Measurements from ENCODE around the gene ABO. TPM values are rescaled to one million over a fixed set of nuclear protein-coding genes. Genes with fewer than 3 reads are reported as not detected.

ABO gene
- total and polyA plus RNA-seq, 9 of the 15 experiments (the other 6 are each of a cell fraction or from before 2014, with no cell fraction given) = 5.0 to 21.9 (median 11.9) TPM

DNA sequence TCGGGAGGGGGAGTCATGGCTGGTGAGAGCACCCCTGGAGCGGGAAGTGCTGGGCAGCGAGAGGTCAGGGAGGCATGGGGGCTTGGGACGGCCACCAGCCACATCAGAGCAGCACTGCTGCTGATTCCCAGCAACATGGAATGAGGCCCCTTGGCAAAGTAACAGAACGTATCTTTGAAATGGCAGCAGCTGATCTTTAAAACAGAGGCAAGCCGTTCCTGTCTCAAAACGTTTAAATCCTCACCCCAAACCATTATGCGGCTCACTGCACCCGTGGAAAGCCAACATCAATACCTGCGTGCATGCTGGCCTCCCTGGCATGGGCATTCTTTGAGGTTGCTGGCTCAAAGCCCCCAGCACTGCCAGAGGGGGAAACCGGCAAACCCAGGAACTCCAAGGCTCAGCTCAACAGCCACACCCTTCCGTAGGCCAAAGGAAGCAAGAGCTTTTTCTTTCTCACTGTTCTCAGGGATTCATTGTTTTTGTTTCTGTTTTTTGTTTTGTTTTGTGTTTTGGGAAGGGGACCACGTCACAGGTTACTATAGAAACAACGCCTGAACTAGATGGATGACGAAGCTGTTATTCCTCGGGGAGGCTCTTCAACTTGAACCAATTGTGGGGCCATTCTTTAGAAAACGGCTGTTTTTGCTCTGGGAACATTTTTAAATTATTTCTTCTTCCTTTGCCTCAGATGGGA, 37.8 kb downstream of the ABO start:
- H3K9ac ChIP-seq (ENCODE audit: insufficient read depth in 1 of 2, low read depth in 2 of 2, low read length in 2 of 2) = peak overlapping the region in 1 of 2 experiments; percentile 47; a peak in 2 of 4 replicates
- H3K4me3 ChIP-seq = no peak overlapping the region
- ChIA-PET POLR2A (interaction anchor here (1.8 to 2.4 kb wide), 2 partner anchors 10 to 12 kb away, joined by 9 to 12 read pairs; no protein-coding TSS in a partner anchor), CTCF (ENCODE audit: low intra/inter-chr PET ratio) (no interaction called here)
- 44% methylated on average over 17 of the region's 17 CpGs for WGBS (ENCODE audit: insufficient coverage, low coverage, missing lambda C conversion rate)
- BruUV-seq (replicated peaks) = no TSS peak
- H3K9me1 ChIP-seq (ENCODE audit: control insufficient read depth, insufficient read depth, low read length) = no peaks in the 10 kb centered on the region
- in situ Hi-C loops (cut with MboI) = no loop called here
- H3K9me3 ChIP-seq (replicated peaks; ENCODE audit: control insufficient read depth, insufficient read depth, low read depth, low read length) = no peaks in the 10 kb centered on the region
- peak; percentile 49 for FAIRE-seq
- H3K79me2 ChIP-seq (ENCODE audit: control insufficient read depth, insufficient read depth, low read length) = no peaks in the 10 kb centered on the region
- ATAC-seq = no peak
- no peaks in the 10 kb centered on the region for H3K36me3 ChIP-seq (ENCODE audit: control insufficient read depth, insufficient read depth, low read length)
- no peaks in the 10 kb centered on the region for H4K20me1 ChIP-seq (replicated peaks; ENCODE audit: control insufficient read depth, insufficient read depth, low read length)
- H3K4me2 ChIP-seq (ENCODE audit: insufficient read depth, low read length) = no peak overlapping the region
- intact Hi-C loops (cut with micrococcal nuclease) = loop anchor here (5.0 kb wide), 1 partner anchor 50 kb away; no protein-coding TSS in a partner anchor
- H3K27ac ChIP-seq (ENCODE audit: extremely low read depth, low read depth, low read length) = no peak overlapping the region
- peak overlapping the region; percentile 95 for H2AFZ ChIP-seq (ENCODE audit: low read depth, low read length)
- H3K27me3 ChIP-seq (ENCODE audit: control insufficient read depth in 2 of 2, insufficient read depth in 2 of 2, low read length in 2 of 2) = no peaks in the 10 kb centered on the region
- peaks cover 6 to 40% of the 10 kb centered on the region in 2 experiments for H3K4me1 ChIP-seq (replicated peaks in 1 of 2; ENCODE audit: control insufficient read depth in 2 of 2, insufficient read depth in 2 of 2, low read length in 2 of 2)
- DNase-seq (ENCODE audit: extremely low read depth in 1 of 4, low spot score in 3 of 4) = no peak
- peak; percentile 41 for TF ChIP-seq MAFG (tag; conservative IDR thresholded peaks at IDR 0.05)
- 0 out of 2 replicates have a peak, but pooled peaks have one; percentile 43 for TF ChIP-seq RFX5 (IDR thresholded peaks at IDR 0.05; ENCODE audit: low read depth, low read length)
- no peak for TF ChIP-seq ZFP36 (IDR thresholded peaks at IDR 0.05; ENCODE audit: low read depth, low read length, partially characterized antibody)
- TF ChIP-seq FUS (optimal IDR thresholded peaks at IDR 0.05; ENCODE audit: low read depth, low read length) = no peak
- TF ChIP-seq, protein P1, sequence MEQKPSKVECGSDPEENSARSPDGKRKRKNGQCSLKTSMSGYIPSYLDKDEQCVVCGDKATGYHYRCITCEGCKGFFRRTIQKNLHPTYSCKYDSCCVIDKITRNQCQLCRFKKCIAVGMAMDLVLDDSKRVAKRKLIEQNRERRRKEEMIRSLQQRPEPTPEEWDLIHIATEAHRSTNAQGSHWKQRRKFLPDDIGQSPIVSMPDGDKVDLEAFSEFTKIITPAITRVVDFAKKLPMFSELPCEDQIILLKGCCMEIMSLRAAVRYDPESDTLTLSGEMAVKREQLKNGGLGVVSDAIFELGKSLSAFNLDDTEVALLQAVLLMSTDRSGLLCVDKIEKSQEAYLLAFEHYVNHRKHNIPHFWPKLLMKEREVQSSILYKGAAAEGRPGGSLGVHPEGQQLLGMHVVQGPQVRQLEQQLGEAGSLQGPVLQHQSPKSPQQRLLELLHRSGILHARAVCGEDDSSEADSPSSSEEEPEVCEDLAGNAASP (IDR thresholded peaks at IDR 0.05) = no peak
- peak; percentile 26; the same call in 1 of the 2 replicates for TF ChIP-seq C11orf30 (IDR thresholded peaks at IDR 0.05; ENCODE audit: low read depth)
- TF ChIP-seq, protein P2, sequence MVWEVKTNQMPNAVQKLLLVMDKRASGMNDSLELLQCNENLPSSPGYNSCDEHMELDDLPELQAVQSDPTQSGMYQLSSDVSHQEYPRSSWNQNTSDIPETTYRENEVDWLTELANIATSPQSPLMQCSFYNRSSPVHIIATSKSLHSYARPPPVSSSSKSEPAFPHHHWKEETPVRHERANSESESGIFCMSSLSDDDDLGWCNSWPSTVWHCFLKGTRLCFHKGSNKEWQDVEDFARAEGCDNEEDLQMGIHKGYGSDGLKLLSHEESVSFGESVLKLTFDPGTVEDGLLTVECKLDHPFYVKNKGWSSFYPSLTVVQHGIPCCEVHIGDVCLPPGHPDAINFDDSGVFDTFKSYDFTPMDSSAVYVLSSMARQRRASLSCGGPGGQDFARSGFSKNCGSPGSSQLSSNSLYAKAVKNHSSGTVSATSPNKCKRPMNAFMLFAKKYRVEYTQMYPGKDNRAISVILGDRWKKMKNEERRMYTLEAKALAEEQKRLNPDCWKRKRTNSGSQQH (CRISPR knock-in tag; IDR thresholded peaks at IDR 0.05) = no peak
- TF ChIP-seq PPARD (CRISPR knock-in tag; IDR thresholded peaks at IDR 0.05) = no peak
- TF ChIP-seq, protein P3, sequence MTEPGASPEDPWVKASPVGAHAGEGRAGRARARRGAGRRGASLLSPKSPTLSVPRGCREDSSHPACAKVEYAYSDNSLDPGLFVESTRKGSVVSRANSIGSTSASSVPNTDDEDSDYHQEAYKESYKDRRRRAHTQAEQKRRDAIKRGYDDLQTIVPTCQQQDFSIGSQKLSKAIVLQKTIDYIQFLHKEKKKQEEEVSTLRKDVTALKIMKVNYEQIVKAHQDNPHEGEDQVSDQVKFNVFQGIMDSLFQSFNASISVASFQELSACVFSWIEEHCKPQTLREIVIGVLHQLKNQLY (CRISPR knock-in tag; conservative IDR thresholded peaks at IDR 0.05) = no peak
- TF ChIP-seq NELFE (IDR thresholded peaks at IDR 0.05; ENCODE audit: insufficient read depth, insufficient read length) = no peak
- no peak for TF ChIP-seq ESRRB (CRISPR knock-in tag; IDR thresholded peaks at IDR 0.05; ENCODE audit: borderline replicate concordance)
- TF ChIP-seq PTBP1 (IDR thresholded peaks at IDR 0.05; ENCODE audit: low read depth, low read length) = no peak
- no peak for TF ChIP-seq ATF1 (CRISPR knock-in tag; IDR thresholded peaks at IDR 0.05)
- peak; percentile 19; the same call in 1 of the 2 replicates for TF ChIP-seq ATF1 (tag; IDR thresholded peaks at IDR 0.05)
- no peak for TF ChIP-seq ZNF384 (IDR thresholded peaks at IDR 0.05; ENCODE audit: low read depth, low read length)
- TF ChIP-seq ZNF224 (CRISPR knock-in tag; IDR thresholded peaks at IDR 0.05) = no peak
- TF ChIP-seq HSF4 (CRISPR knock-in tag; IDR thresholded peaks at IDR 0.05; ENCODE audit: borderline replicate concordance) = no peak
- TF ChIP-seq RFX1 (IDR thresholded peaks at IDR 0.05) = peak; percentile 74
- TF ChIP-seq FOXP1 (CRISPR knock-in tag; IDR thresholded peaks at IDR 0.05) = no peak
- TF ChIP-seq, protein P4, sequence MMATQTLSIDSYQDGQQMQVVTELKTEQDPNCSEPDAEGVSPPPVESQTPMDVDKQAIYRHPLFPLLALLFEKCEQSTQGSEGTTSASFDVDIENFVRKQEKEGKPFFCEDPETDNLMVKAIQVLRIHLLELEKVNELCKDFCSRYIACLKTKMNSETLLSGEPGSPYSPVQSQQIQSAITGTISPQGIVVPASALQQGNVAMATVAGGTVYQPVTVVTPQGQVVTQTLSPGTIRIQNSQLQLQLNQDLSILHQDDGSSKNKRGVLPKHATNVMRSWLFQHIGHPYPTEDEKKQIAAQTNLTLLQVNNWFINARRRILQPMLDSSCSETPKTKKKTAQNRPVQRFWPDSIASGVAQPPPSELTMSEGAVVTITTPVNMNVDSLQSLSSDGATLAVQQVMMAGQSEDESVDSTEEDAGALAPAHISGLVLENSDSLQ (IDR thresholded peaks at IDR 0.05) = peak; percentile 62

All from K562 (cell line).